DLD1 (cell line): ENCODE measurements around the gene LAMP1.
"Not testable (repeated sequence)": the region's sequence is repeated elsewhere in the genome, so short reads cannot be mapped to it uniquely, and the experiment has no call there.

ENCODE experiments used
- in situ Hi-C: cut with HindIII; loops from 2 replicates; pipeline ENCODE4 v1.10.0; 2017; ENCODE audit warnings: low sequenced_read_pairs

Gene LAMP1, protein sequence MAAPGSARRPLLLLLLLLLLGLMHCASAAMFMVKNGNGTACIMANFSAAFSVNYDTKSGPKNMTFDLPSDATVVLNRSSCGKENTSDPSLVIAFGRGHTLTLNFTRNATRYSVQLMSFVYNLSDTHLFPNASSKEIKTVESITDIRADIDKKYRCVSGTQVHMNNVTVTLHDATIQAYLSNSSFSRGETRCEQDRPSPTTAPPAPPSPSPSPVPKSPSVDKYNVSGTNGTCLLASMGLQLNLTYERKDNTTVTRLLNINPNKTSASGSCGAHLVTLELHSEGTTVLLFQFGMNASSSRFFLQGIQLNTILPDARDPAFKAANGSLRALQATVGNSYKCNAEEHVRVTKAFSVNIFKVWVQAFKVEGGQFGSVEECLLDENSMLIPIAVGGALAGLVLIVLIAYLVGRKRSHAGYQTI

DNA sequence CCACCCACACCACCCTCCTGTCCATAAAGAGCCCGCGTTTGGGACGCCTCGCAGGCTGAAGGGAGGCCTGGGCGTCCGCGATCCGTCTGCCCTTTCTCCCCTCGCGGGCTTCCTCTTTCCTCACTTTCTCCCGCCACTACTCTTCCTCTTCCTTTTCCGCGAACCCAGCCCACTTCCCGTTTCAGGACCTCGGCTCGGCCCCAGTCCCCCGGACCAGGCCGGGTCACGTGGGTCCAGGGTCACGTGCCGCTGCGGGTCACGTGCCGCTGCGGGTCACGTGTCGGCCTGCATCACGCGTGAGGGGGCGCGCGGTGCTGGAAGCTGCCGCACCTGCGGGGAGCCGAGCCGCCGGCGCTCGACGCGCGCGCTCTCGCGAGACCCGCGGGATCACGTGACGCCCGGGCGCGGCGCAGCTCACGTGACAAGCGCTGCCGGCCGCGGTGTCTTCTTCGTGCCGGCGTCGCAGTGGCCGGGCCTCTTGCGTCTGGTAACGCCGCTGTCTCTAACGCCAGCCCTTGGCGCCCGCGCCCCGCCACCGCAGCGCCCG lies at the start of gene LAMP1:
LAMP1 (plus strand) TSS at position 417 of the 547 bp plus-strand sequence. CDS start 196 bp downstream, outside the sequence.
- in situ Hi-C loops = no loop called here

DNA sequence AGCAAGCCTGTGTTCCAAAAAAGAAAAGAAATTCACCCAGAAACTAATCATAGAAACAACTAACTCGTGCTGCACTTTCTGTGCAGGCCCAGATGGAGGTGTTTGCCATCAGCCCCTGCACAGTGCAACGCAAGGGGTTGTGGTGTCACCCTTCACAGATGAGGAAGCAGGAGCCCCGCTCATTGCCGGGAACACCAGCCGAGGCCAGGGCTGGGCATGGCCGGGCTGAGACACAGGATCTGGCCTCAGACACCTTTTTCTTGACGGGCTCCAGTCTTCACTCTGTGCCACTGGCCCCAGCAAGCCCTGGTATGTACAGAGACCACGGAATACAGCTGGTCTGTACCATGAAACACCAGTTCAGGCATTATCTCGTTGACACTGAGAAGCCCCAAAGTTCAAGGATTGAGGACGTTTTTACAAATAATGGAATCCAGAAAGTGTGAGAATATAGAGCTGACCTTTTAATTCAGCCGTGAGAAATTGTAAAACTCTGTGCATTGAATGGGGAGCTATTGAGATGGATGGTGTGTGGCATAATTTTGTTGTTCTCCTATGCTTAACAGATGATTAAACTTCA lies 44.4 kb upstream of the LAMP1 start:
- in situ Hi-C loops = no loop called here

DNA sequence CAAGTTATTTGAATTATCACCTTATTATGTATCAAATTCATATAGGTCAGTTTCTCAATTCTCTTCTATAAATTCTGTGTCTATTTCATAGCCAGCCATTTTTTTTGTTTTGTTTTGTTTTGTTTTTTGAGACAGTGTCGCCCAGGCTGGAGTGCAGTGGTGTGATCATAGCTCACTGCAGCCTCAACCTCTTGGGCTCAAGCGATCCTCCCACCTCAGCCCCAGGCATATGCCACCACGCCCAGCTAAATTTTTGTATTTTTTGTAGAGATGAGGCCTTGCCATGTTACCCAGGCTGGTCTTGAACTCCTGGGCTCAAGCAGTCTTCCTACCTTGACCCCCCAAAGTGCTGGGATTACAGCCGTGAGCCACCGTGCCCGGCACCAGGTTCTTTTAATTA lies 39.1 kb upstream of the LAMP1 start:
- in situ Hi-C loops = not testable (repeated sequence)

DNA sequence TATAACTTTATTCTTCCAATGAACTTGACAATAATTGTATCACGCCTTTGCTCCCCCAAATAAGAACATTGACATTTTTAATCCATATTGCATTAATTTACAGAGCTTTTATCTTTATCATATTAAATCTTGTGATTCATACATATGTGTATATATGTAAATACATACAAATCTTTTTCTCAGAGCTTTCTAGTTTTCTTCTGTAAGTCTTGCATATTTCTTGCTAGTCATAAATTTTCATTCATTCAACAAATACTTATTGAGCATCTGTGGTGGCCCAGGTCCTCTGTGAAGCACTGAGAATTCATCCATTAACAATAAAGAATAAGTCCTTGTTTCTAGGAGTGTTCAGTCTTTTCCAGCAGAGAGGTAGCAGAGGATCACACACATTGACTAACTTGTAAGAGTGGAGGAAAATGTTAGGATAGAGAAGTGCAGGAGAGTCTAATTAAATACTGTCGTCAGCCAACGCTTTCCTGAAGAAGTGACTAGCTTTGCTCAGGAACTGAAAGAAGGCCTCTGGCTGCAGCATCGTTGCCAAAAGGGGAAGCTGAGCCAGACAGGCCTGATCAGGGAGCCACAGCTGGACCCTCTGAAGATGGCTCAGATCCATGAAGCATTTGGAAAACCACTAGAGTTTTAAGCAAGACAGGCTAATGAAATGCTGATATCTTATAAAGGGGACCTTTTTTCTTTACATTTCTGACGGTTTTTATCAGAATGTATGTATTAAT lies 38.6 kb upstream of the LAMP1 start:
- in situ Hi-C loops = no loop called here

DNA sequence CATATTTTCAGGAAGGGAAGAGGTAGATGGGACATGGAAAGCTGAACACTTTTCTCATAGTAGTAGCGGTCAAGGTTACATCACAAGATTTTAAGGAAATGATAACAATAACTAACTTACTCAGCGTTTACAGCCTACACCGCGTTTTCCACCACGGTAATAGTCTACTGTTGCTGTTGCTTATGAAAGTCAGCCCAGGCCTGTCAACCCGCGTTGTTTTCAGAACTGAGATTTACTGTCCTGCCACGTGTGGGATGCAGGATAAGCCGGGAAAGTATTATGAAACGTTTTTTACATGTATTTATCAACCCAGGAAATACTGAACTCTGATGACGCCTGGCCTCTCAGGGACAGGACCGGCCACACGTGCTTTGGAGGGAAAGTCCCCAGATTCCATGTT lies 36.0 kb upstream of the LAMP1 start:
- in situ Hi-C loops = no loop called here

DNA sequence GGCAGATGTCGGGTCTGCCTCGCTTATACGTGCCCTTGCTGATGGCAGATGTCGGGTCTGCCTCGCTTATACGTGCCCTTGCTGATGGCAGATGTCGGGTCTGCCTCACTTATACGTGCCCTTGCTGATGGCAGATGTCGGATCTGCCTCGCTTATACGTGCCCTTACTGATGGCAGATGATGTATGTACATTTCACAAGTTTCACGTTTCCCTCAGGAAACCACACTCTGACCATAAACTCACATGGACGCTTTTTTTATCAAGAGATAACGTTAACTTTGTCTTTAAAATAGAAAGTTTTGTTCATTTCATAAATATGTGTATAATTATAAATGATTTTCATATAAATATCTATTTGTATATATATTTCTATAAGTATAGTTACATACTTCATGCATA lies 34.0 kb upstream of the LAMP1 start:
- in situ Hi-C loops = not testable (repeated sequence)

DNA sequence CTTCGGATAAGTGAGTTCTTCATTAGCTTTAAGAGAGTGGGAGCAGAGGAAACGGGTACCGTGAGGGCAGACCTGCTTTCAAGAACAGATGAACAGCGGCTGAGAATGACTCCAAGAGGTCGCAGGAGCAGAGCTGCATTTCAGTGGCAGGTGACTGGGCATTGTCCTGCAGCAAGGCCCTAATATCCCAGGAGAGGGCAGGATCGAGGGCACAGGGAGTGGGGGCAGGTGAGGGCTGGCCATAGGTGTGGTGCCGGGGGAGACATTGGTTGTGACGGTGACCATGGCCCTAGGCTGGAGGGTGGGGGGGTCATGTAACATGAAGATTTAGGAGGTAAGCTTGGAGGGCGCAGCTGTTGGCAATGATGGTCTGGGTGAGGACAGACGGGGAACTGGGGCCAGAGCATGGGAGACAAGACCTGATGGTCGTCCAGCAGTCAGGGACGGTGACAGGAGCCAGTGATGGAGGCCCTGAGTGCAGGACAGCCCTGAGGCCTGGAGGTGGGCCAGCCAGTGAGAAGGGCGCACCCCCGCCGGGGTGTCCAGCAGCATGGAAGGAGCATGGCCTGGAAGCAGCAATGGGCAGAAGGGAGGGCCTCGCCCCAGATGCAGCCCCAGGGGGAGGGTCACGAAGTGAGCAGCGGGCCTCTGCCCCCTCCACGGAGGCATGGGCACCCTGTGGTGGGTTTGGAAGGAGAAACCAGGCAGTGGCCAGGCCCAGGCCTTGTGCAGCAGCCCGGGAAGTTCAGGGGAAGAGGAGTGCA lies 29.2 kb upstream of the LAMP1 start:
- in situ Hi-C loops = no loop called here

DNA sequence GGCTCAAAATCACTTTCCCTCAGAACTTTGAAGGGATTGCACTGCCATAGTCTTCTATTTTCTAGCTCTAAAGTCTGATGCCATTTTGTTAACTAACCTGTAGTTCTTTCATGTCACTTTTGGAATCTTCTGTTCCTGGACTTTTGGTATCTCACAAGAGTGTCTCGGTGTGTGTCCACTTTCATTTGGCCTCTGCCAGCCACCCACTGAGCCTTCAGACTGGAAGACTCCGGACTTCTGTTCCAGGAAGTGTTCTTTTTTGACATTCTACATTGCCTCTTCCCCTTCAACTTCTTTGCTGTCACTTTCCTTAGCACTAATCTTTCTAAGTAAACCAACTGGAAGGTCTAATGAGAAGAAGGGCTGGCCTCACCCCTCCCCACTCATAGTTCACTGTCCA lies 25.0 kb upstream of the LAMP1 start:
- in situ Hi-C loops = no loop called here

DNA sequence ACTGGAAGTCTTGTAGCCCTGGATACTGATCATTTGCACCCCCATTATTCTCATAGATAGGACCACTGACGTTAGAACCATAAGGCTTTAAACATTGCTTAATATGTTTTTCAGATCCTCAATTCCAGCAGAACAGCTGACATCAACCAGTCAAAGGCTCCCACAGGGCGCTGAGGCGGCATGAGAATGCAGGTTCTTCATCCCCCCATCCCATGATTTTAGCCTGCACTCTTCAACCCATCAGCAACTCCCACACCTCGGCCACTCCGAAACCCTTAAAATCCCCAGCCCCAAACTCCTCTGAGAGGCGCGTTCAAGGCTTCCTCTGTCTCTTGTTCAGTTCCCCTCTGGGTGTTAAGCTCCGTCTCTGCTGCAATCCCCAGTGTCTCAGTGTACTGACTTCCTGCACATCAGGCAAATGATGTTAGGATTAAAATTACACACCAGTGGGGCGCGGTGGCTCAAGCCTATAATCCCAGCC lies 24.3 kb upstream of the LAMP1 start:
- in situ Hi-C loops = no loop called here

DNA sequence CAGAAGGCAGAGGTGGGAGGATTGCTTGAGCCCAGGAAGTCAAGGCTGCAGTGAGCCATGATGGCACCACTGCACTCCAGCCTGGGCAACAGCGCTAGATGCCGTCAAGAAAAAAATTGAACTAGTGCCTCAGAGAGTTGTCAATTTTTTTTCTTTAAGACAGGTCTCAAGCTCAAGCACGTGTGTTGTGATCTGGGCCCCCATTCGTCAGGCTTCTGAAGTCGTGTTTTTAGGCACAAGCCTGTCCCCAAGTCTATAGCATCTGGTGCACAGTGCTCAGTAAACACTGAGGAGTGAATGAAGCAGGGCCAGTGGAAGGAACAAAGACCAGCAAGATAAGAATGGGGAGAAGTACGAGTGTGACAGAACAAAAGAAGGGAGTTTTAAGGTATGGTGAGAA lies 23.7 kb upstream of the LAMP1 start:
- in situ Hi-C loops = no loop called here

DNA sequence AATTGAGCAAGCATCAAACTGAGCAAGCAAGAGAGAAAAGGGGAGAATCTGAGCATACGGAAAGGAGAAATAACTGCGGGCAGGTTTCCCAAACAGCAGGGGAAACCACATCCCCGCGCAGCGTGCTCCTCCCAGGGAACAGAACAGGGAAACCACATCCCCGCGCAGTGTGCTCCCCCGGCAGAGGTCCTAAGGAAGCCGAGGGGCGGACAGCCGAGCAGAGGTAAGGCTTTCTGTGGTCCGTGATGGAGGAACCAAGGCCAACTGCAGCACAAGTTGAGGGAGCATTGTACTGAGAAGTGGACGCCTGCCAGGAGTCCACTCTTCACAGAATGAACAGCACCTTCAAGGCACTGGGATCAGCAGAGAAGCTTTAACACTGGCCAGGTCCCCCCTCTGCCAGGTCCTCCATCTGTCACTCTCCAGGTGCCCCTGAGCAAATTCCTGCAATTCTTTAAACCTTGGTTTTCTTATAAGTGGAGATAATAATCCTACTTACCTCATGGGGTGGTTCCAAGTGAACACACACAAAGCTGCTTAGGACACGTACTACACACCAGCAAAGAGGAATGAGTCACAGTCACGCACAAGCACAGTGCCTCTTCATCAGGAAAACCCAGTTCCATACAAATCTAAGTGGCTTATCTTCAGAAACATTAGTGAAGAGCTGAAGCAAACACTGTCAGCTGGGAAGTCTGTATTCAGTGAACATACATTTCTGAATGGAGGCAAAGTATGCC lies 23.0 kb upstream of the LAMP1 start:
- in situ Hi-C loops = no loop called here

DNA sequence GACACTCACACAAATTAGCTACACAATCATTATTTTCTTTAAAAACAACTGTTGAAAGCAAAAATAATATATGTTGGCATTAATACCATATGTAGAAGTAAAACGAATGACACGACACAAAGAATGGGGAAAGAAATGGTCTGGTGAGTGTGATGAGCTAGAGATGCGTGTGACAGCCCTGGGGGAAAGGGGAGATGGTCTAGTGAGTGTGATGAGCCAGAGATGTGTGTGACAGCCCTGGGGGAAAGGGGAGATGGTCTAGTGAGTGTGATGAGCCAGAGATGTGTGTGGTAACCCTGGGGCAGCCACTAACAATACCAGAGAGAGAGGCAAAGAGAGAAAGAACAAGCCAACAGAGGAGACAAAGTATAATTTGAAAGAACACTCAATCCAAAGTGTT lies 22.3 kb upstream of the LAMP1 start:
- in situ Hi-C loops = no loop called here

DNA sequence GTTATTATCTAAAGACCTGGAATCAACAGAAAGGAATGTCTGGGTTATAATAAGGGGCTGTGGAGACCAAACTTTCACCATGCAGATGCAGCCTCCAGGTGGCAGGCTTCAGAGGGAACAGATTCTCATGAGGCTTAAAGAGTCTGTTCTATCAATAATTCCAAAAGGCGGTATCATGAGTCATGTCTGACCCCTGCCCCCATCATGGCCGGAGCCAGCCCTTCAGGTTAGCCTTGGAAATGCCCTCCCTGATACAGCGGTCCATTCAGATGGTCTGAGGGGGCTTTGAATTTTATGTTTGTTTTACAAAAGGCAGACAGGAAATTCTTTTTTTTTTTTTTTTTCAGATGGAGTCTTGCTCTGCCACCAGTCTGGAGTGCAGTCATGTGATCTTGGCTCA lies 21.7 kb upstream of the LAMP1 start:
- in situ Hi-C loops = no loop called here

DNA sequence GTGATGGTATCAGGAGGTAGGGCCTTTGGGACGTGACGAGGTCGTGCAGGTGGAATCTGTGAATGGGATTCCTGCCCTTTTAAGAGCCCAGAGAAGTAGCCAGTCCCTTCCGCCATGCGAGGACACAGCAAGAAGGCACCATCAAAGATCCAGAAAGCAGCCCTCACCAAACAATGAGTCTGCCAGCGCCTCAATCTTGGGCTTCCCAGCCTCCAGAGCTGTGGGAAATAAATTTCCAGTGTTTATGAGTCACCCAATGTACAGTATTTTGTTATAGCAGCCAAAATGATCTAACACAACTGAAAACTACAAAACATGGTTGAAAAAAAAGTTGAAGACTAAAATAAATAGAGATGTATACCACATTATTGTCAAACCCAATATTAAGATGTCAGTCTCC lies 16.9 kb upstream of the LAMP1 start:
- in situ Hi-C loops = no loop called here

DNA sequence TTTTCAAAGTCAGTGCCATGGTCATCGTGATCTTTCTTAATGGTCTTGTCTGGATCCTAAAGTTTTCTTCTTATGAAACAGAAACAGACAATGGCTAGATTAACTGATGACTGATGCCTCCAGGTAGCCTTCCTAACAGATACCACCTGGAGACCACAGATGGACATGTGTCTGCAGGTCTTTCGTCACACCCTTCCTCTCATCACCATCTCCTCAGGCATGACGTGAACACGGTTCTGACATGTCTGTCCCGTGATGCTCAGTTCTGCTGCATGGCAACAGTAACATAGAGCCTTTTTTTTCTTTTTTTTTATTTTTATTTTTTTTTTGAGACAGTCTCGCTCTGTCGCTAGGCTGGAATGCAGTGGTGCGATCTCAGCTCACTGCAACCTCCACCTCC lies 13.1 kb upstream of the LAMP1 start:
- in situ Hi-C loops = no loop called here

DNA sequence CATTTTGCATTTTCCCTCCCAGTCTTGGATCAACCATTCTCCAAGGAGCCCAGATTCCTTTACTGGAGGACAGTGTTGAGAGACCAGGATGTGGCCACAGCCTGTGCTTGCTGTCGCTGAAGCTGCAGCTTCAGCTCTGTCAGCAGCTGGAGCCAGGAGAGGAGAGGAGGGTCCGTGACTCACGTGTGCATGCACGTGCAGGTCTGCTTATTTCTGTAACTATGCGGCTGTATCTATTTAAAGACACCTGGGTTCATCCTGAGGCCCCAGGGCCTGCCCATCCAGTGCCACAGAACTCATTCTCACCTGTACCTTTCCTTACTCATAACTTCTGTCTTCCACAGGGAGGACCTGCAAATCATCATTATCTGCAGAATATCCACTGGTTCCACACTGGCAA lies 8.2 kb upstream of the LAMP1 start:
- in situ Hi-C loops = no loop called here

DNA sequence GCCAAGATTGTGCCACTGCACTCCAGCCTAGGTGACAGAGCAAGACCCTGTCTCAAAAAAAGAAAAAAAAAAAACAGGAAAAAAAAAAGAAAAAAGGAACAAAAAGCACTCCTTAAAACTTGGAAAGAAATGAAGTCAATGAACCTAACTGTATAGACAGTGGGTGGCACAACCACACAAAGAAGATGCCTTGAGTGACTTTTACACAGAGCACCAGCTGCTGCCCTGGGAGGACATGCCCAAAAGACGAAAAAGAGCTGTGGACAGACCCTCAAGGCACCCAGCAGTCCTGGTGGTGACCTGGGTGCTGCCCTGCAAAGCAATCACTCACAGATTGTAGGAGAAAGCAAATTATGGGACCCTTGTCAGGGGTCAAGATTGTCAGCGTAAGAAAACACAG lies 5.9 kb upstream of the LAMP1 start:
- in situ Hi-C loops = no loop called here

DNA sequence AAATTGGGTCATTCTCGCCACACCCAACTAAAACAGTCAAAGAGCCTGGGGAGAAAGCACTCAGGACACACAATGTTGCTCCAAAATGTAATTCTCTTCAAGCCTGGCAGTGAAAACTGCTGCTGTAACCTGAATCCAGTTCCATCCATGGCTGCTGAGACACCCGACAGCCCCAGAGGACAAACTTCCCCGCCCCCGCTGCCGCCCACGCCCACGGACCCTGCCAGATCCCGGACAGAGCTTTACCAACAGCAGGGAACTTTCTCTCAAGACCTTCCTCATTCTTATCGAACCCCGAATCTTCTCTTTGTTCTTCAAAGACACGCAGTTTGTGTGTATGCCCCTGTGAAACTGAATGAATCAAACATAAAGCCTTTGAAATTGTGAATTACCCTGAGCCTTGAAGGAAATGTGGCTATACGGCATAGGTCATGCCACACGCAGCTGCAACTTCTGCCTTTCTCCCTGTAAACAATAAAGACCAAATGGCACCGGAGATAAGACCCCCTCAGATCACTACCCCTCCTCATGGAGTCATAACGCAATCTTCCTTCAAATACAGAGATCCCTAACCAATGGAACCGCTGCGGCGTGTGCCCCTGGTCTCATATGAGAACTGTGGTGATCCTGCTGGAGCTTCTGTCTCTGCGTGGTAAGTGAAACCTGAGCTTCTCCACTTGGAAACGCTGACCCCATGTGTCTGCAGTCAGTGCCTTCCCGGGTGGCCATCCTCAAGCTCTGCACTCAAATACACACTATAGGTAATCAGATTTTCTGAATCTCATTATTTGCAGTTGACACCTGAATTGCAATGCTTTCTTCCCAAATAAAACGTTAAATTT lies 4.8 kb upstream of the LAMP1 start:
- in situ Hi-C loops = no loop called here

DNA sequence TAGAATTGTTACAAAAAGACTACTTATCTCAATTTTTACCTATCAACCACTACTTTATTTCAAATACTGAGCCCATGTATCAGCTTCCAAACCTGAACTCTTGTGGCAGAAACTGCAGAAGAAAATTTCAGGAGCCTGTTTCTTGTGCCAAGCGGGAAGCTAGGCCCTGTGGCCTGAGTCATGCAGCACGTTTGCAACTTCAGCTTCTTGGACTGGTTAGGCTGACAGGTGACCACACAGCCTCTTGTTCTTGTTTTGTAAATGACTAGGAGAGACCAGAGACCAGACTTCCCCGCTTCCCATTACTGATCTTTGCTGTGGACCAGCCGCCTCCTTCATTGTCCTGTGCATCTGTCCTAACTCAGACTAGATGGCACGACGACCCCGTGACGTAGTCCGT lies 3.4 kb upstream of the LAMP1 start:
- in situ Hi-C loops = no loop called here
